Nephron progenitor cell (in vitro differentiated cells): ENCODE measurements around the gene ZNF575.
"Not testable (repeated sequence)": the region's sequence is repeated elsewhere in the genome, so short reads cannot be mapped to it uniquely, and the experiment has no call there.

Experiments used
- DNase-seq: peaks from one replicate; pipeline ENCODE4 v3.0.0; 2021
- H3K27ac Mint-ChIP-seq: 2 replicates; pipeline ENCODE4 v1.8.0; 2021; ENCODE audit warnings: mild to moderate bottlenecking, moderate library complexity, mixed read lengths
- H3K27me3 Mint-ChIP-seq: 2 replicates; pipeline ENCODE4 v1.8.0; 2021; ENCODE audit warnings: mild to moderate bottlenecking, low read depth, mixed read lengths; ENCODE audit not compliant: poor library complexity
- H3K36me3 Mint-ChIP-seq: 2 replicates; pipeline ENCODE4 v1.8.0; 2021; ENCODE audit warnings: low read depth, mixed read lengths
- H3K4me1 Mint-ChIP-seq: 2 replicates; pipeline ENCODE4 v1.8.0; 2021; ENCODE audit warnings: mixed read lengths
- H3K4me3 Mint-ChIP-seq: 2 replicates; pipeline ENCODE4 v1.8.0; 2021; ENCODE audit warnings: mild to moderate bottlenecking, moderate library complexity, mixed read lengths
- H3K9me3 Mint-ChIP-seq: 2 replicates; pipeline ENCODE4 v1.8.0; 2021; ENCODE audit warnings: mild to moderate bottlenecking, moderate library complexity, mixed read lengths
- TF ChIP-seq, protein P1 (sequence below): fragments of 200-600 bp; sonication (generic); IDR thresholded peaks from 2 replicates; pipeline ENCODE4 v1.5.0; 2021; ENCODE audit warnings: antibody characterized with exemption

ZNF575 gene

DNA sequence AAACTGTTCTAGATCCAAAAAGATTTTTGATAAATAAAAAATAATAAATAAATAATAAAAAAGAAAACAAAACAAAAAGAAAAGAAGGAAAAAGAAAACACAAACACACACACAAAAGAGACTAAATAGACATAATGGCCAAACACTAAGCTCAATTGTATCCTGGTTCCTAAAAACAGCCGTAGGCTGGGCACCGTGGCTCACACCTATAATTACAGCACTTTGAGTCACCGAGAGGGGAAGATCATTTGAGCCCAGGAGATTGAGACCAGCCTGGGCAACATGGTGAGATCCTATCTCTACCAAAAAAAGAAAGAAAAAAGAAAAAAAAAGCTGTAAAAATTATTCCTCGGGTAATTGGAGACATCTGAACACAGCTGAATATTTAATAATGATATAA lies 14.9 kb upstream of the ZNF575 start:
- Mint-ChIP-seq H3K4me3 (no peak overlapping the region), H3K27ac (no peak overlapping the region), H3K36me3 (peaks cover 24% of the 10 kb centered on the region), H3K4me1 (peaks cover 11% of the 10 kb centered on the region), H3K27me3 (no peaks in the 10 kb centered on the region), H3K9me3 (no peaks in the 10 kb centered on the region)
- TF ChIP-seq, protein P1, sequence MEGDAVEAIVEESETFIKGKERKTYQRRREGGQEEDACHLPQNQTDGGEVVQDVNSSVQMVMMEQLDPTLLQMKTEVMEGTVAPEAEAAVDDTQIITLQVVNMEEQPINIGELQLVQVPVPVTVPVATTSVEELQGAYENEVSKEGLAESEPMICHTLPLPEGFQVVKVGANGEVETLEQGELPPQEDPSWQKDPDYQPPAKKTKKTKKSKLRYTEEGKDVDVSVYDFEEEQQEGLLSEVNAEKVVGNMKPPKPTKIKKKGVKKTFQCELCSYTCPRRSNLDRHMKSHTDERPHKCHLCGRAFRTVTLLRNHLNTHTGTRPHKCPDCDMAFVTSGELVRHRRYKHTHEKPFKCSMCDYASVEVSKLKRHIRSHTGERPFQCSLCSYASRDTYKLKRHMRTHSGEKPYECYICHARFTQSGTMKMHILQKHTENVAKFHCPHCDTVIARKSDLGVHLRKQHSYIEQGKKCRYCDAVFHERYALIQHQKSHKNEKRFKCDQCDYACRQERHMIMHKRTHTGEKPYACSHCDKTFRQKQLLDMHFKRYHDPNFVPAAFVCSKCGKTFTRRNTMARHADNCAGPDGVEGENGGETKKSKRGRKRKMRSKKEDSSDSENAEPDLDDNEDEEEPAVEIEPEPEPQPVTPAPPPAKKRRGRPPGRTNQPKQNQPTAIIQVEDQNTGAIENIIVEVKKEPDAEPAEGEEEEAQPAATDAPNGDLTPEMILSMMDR: no peak
- DNase-seq: no peak

DNA sequence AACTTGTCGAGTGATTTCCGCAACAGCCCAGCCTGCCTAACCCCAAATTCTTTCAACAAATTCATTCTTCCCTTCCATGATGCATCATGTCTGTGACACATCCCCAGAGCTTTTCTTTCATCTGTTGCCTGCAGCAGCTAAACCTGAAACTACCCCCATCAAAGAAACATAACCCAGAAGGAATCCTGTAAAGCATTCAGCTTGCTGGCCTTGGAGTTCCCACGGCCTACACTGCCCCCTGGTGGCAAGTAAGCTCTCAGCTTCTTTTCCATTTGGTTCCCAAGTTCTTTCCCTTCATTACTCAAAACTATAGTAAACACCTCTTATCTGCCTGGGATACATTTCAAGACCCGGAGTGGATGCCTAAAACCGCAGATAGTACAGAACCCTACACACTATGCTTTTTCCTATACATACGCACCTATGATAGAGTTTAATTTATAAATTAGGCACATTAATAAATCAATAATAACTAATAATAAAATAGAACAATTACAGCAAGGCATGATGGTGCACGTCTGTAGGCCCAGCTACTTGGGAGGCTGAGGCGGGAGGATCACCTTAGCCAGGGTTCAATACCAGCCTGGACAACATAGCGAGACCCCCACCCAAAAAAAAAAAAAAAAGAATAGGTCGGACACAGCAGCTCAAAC lies 13.4 kb upstream of the ZNF575 start:
- TF ChIP-seq, protein P1: peak; percentile 90
- no peak overlapping the region for H3K27ac Mint-ChIP-seq

DNA sequence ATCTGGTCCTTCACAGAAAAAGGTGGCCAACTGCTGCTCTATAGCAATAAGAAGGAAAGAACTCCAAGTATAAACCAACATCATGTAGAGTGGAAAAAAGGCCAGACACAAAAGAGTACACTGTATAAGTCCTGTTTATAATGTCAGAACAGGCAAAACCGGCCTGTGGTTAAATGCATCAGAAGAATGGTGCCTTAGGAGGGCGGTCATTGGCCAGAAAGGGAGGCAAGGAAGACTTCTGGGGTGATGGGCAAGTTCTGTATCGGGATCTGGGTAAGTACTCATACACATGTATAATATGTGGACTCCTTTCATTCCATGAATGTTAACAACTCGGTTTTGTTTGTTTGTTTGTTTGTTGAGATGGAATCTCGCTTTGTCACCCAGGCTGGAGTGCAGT lies 10.1 kb upstream of the ZNF575 start:
- H3K36me3 Mint-ChIP-seq: peaks cover 4% of the 10 kb centered on the region
- H3K4me1 Mint-ChIP-seq: peaks cover 41% of the 10 kb centered on the region
- H3K4me3 Mint-ChIP-seq: no peak overlapping the region
- H3K27me3 Mint-ChIP-seq: peaks cover 6% of the 10 kb centered on the region
- TF ChIP-seq, protein P1: no peak
- no peaks in the 10 kb centered on the region for H3K9me3 Mint-ChIP-seq
- no peak for DNase-seq
- H3K27ac Mint-ChIP-seq: no peak overlapping the region

More for the DNA sequence above, 13.4 kb upstream of the ZNF575 start:
- no peaks in the 10 kb centered on the region for H3K9me3 Mint-ChIP-seq
- peaks cover 12% of the 10 kb centered on the region for H3K4me1 Mint-ChIP-seq
- peaks cover 11% of the 10 kb centered on the region for H3K36me3 Mint-ChIP-seq
- H3K27me3 Mint-ChIP-seq: no peaks in the 10 kb centered on the region
- peak; percentile 89 for DNase-seq
- H3K4me3 Mint-ChIP-seq: no peak overlapping the region

DNA sequence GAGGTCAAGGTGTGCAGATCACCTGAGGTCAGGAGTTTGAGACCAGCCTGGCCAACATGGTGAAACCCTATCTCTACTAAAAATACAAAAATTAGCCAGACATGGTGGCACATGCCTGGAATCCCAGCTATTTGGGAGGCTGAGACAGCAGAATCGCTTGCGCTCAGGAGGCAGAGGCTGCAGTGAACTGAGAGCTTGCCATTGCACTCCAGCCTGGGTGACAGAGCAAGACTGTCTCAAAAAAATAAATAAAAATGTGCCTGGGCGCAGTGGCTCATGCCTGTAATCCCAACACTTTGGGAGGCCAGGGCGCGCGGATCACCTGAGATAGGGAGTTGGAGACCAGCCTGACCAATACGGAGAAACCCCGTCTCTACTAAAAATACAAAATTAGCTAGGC lies 9.3 kb upstream of the ZNF575 start:
- not testable (repeated sequence) for DNase-seq, H3K36me3 Mint-ChIP-seq, H3K4me3 Mint-ChIP-seq, H3K27ac Mint-ChIP-seq, H3K27me3 Mint-ChIP-seq, H3K9me3 Mint-ChIP-seq
- peaks cover 43% of the 10 kb centered on the region for H3K4me1 Mint-ChIP-seq

DNA sequence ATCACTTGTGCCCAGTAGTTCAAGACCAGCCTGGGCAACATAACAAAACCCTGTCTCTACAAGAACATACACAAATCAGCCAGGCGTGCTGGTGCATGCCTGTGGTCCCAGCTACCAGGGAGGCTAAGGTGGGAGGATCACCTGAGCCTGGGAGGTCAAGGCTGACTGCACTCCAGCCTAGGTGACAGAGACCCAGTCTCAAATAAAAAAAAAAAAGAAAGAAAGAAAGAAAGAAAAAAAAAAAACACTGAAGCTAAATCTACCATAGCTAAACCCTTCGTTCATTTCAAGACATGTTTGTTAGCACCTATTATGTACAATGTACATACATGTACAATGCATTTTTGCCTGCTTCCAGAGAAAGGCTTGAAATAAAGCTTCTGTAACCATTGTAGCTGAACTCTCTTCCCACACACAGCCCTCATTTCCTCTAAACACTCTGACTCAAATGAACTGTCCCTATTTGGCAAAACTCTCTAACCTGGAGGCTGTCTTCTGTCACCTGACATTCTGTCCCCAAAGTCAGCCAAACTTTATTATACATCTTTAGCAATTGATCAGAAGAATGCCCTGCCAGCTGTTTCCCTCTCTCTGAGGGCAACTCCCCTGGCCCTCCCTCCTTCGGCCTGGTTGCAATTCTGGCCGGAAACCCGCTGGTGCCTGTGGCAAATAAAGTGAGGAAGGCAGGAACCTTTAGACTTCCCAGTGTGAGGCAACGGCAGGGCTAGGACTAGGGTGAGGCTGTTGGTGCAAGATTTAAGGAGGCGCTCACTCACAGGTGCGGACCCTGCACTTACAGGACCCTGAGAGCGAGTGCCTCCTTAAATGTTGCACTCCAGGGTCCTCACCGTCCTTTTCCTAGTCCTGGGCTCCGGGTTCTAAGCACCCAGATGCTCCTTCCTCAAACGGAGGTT lies 7.8 kb upstream of the ZNF575 start:
- H3K27me3 Mint-ChIP-seq: peaks cover 6% of the 10 kb centered on the region
- no peaks in the 10 kb centered on the region for H3K9me3 Mint-ChIP-seq
- TF ChIP-seq, protein P1: no peak
- peak overlapping the region; percentile 0 for H3K27ac Mint-ChIP-seq
- peak overlapping the region; percentile 91 for H3K4me3 Mint-ChIP-seq
- DNase-seq: peak; percentile 36
- H3K36me3 Mint-ChIP-seq: no peaks in the 10 kb centered on the region
- H3K4me1 Mint-ChIP-seq: peaks cover 37% of the 10 kb centered on the region
